Erythroblast (primary cell): ENCODE data around the gene PAQR5.

Experiments
- GATA1 ChIP-seq: IDR thresholded peaks from 2 replicates; pipeline ENCODE4 v1.6.1; 2011; ENCODE audit warnings: low read depth, mild to moderate bottlenecking, control low read depth, low read length, moderate library complexity
- POLR2A ChIP-seq: IDR thresholded peaks from 2 replicates; pipeline ENCODE4 v1.6.1; 2011; ENCODE audit warnings: mild to moderate bottlenecking, low read length

GRCh38 chr15:69395991-69396390 is 97.3 kb downstream of the PAQR5 start:
- no peak for TF ChIP-seq POLR2A
- no peak for TF ChIP-seq GATA1
